Caco-2 (cell line): ENCODE measurements around the gene FRAS1. TPM values are rescaled to one million over a fixed set of nuclear protein-coding genes. Genes with fewer than 3 reads are reported as not detected.

Source experiments
- BruUV-seq: library from RNA; stranded (reverse); fragments of 400-500 nt; replicated peaks from 2 replicates; lab custom pipeline; 2021; lab: Mats Ljungman, UMichigan
- CTCF ChIA-PET: fragments of 300-600 bp; sonication (Branson Sonifier 250); formaldehyde crosslinking; loops from one replicate; lab custom pipeline; 2022; ENCODE audit warnings: antibody characterized with exemption; lab: Charles Lee
- POLR2A ChIA-PET: fragments of 300-600 bp; sonication (Branson Sonifier 250); formaldehyde crosslinking; loops from one replicate; lab custom pipeline; 2022; ENCODE audit warnings: antibody characterized with exemption; lab: Charles Lee
- DNase-seq, 2 experiments: peaks; one replicate each; pipeline versions ENCODE4 v3.0.0 to v3.0.0-alpha.2; 2020 to 2022
- H3K27me3 ChIP-seq: replicated peaks from 2 replicates; pipeline ENCODE4 v1.6.0; 2011; ENCODE audit warnings: low read length; ENCODE audit not compliant: control insufficient read depth, insufficient read depth
- H3K36me3 ChIP-seq: 2 replicates; pipeline ENCODE4 v1.5.1; 2011; ENCODE audit warnings: low read length; ENCODE audit not compliant: control insufficient read depth, insufficient read depth
- H3K4me1 ChIP-seq: fragments of 250-450 bp; sonication (Bioruptor Pico); 2 replicates; pipeline ENCODE4 v1.5.1; 2020; ENCODE audit warnings: mild to moderate bottlenecking
- H3K4me3 ChIP-seq: 2 replicates; pipeline ENCODE4 v1.5.1; 2011; ENCODE audit warnings: low read depth, mild to moderate bottlenecking, control low read depth, low read length
- H3K9me3 ChIP-seq: fragments of 250-450 bp; sonication (Bioruptor Pico); 2 replicates; pipeline ENCODE4 v1.5.1; 2020; ENCODE audit warnings: mild to moderate bottlenecking, moderate library complexity
- H3K27ac Mint-ChIP-seq: one replicate; pipeline ENCODE4 v1.8.0; 2022; ENCODE audit warnings: mixed read lengths; ENCODE audit not compliant: unreplicated experiment
- H3K27me3 Mint-ChIP-seq: one replicate; pipeline ENCODE4 v1.8.0; 2022; ENCODE audit warnings: mixed read lengths; ENCODE audit not compliant: insufficient read depth, unreplicated experiment
- H3K36me3 Mint-ChIP-seq: one replicate; pipeline ENCODE4 v1.8.0; 2022; ENCODE audit warnings: mild to moderate bottlenecking, mixed read lengths; ENCODE audit not compliant: insufficient read depth, unreplicated experiment
- H3K4me1 Mint-ChIP-seq: one replicate; pipeline ENCODE4 v1.8.0; 2022; ENCODE audit warnings: low read depth, mixed read lengths; ENCODE audit not compliant: unreplicated experiment
- H3K4me3 Mint-ChIP-seq: one replicate; pipeline ENCODE4 v1.8.0; 2022; ENCODE audit warnings: mild to moderate bottlenecking, moderate library complexity, mixed read lengths; ENCODE audit not compliant: unreplicated experiment
- H3K9me3 Mint-ChIP-seq: one replicate; pipeline ENCODE4 v1.8.0; 2022; ENCODE audit warnings: mixed read lengths; ENCODE audit not compliant: unreplicated experiment
- CTCF ChIP-seq, 2 experiments: fragments of 200-600 bp in 1 of 2; IDR thresholded peaks; 1 replicate in 1 of 2; 2 replicates in 1 of 2; pipeline versions ENCODE4 v1.5.1 to v1.8.0; 2011 to 2022; ENCODE audit warnings: antibody characterized with exemption in 1 of 2, control low read depth in 1 of 2, inconsistent platforms in 1 of 2, low read depth in 1 of 2, low read length in 1 of 2, mild to moderate bottlenecking in 1 of 2, moderate library complexity in 1 of 2; ENCODE audit not compliant: insufficient read depth in 1 of 2, severe bottlenecking in 1 of 2, unreplicated experiment in 1 of 2
- intact Hi-C: fragments of 100-400 bp; cut with micrococcal nuclease; formaldehyde crosslinking; loops from one replicate; pipeline ENCODE4 v1.10.0; 2022; ENCODE audit not compliant: unreplicated experiment
- total RNA-seq: library from RNA; stranded (reverse); gene quantifications from 2 replicates; pipeline ENCODE4 v1.2.3, GENCODE V29; 2022

The FRAS1 gene
- total RNA-seq, 1 experiment from 2014 or later, result 40.8 TPM

GRCh38 chr4:78162821-78163220 is 105.7 kb downstream of the FRAS1 start:
- no peaks in the 10 kb centered on the region for H3K9me3 ChIP-seq
- H3K4me1 Mint-ChIP-seq, result peaks cover 6% of the 10 kb centered on the region
- BruUV-seq, result no TSS peak
- no peaks in the 10 kb centered on the region for H3K36me3 ChIP-seq
- no peaks in the 10 kb centered on the region for H3K27me3 ChIP-seq
- 0 out of 2 replicates have a peak, but pooled peaks cover 12% of the 10 kb centered on the region for H3K4me1 ChIP-seq
- TF ChIP-seq CTCF (IDR thresholded peaks at IDR 0.05; ENCODE audit: insufficient read depth in 1 of 2, low read depth in 1 of 2, low read length in 1 of 2, severe bottlenecking in 1 of 2, unreplicated experiment in 1 of 2), result no peak
- H3K9me3 Mint-ChIP-seq, result no peaks in the 10 kb centered on the region
- DNase-seq, result no peak
- CTCF ChIA-PET, result no interaction called here
- POLR2A ChIA-PET, result no interaction called here
- intact Hi-C loops, result no loop called here
- H3K27me3 Mint-ChIP-seq, result no peaks in the 10 kb centered on the region
- H3K4me3 ChIP-seq, result no peak overlapping the region
- no peak overlapping the region for H3K4me3 Mint-ChIP-seq
- H3K36me3 Mint-ChIP-seq, result no peaks in the 10 kb centered on the region
- no peak overlapping the region for H3K27ac Mint-ChIP-seq

- ChIA-PET POLR2A (no interaction called here), CTCF (no interaction called here)
- Histone ChIP-seq H3K4me3 (no peak overlapping the region), H3K9me3 (no peaks in the 10 kb centered on the region), H3K36me3 (no peaks in the 10 kb centered on the region), H3K4me1 (0 out of 2 replicates have a peak, but pooled peaks cover 12% of the 10 kb centered on the region), H3K27me3 (no peaks in the 10 kb centered on the region)
- Mint-ChIP-seq H3K27ac (no peak overlapping the region), H3K4me3 (no peak overlapping the region), H3K36me3 (no peaks in the 10 kb centered on the region), H3K4me1 (peaks cover 9% of the 10 kb centered on the region), H3K27me3 (no peaks in the 10 kb centered on the region), H3K9me3 (no peaks in the 10 kb centered on the region)
- no peak for TF ChIP-seq CTCF (IDR thresholded peaks at IDR 0.05; ENCODE audit: insufficient read depth in 1 of 2, low read depth in 1 of 2, low read length in 1 of 2, severe bottlenecking in 1 of 2, unreplicated experiment in 1 of 2)
- no peak for DNase-seq
- intact Hi-C loops, result no loop called here
- BruUV-seq, result no TSS peak
These were observed 108.6 kb downstream of the FRAS1 start for GRCh38 chr4:78165758-78166157.

DNA sequence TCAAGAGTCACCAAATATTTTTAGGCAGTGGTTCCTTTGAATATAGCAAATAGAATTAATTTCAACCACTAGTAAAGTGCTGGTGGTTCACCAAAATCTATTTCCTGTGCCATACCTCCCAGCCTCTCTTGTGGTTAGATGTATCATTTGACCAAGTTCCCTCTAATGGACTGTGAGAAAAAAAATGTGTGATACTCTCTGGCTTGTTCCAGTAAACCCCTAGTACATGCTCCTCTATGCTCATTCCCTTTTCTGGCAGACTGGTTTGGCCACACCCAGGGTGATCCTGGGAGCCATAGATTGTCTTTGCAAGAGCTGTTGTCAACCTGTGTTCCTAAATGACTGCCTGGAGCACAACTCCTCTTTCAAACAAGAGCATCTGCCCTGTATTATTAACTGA is 109.5 kb downstream of the FRAS1 start:
- intact Hi-C loops, result no loop called here
- Mint-ChIP-seq H3K27ac (no peak overlapping the region), H3K4me3 (no peak overlapping the region), H3K9me3 (no peaks in the 10 kb centered on the region), H3K36me3 (no peaks in the 10 kb centered on the region), H3K4me1 (peaks cover 17% of the 10 kb centered on the region), H3K27me3 (no peaks in the 10 kb centered on the region)
- no TSS peak for BruUV-seq
- DNase-seq, result no peak
- Histone ChIP-seq H3K27me3 (no peaks in the 10 kb centered on the region), H3K36me3 (no peaks in the 10 kb centered on the region), H3K4me3 (no peak overlapping the region), H3K4me1 (0 out of 2 replicates have a peak, but pooled peaks cover 12% of the 10 kb centered on the region), H3K9me3 (no peaks in the 10 kb centered on the region)
- TF ChIP-seq CTCF (IDR thresholded peaks at IDR 0.05; ENCODE audit: insufficient read depth in 1 of 2, low read depth in 1 of 2, low read length in 1 of 2, severe bottlenecking in 1 of 2, unreplicated experiment in 1 of 2), result no peak
- ChIA-PET CTCF (interaction anchor here (0.8 kb wide), 1 partner anchor 172 kb away, joined by 4 read pairs; no protein-coding TSS in a partner anchor), POLR2A (no interaction called here)
